HG03135 (cell line): Measurements from ENCODE around the gene MICALL2.
"Not testable (repeated sequence)": the region's sequence is repeated elsewhere in the genome, so short reads cannot be mapped to it uniquely, and the experiment has no call there.

Experiments
- ATAC-seq: cut with Tn5 transposase; IDR thresholded peaks from one replicate; pipeline ENCODE4 v1.9.1; 2021; ENCODE audit warnings: mild to moderate bottlenecking, moderate library complexity; ENCODE audit not compliant: unreplicated experiment

The MICALL2 gene

GRCh38 chr7:1449501-1449900, 9.8 kb downstream of the MICALL2 start:
- no peak for ATAC-seq

- no peak for ATAC-seq
Observed at GRCh38 chr7:1448958-1449357, 10.3 kb downstream of the MICALL2 start.

DNA sequence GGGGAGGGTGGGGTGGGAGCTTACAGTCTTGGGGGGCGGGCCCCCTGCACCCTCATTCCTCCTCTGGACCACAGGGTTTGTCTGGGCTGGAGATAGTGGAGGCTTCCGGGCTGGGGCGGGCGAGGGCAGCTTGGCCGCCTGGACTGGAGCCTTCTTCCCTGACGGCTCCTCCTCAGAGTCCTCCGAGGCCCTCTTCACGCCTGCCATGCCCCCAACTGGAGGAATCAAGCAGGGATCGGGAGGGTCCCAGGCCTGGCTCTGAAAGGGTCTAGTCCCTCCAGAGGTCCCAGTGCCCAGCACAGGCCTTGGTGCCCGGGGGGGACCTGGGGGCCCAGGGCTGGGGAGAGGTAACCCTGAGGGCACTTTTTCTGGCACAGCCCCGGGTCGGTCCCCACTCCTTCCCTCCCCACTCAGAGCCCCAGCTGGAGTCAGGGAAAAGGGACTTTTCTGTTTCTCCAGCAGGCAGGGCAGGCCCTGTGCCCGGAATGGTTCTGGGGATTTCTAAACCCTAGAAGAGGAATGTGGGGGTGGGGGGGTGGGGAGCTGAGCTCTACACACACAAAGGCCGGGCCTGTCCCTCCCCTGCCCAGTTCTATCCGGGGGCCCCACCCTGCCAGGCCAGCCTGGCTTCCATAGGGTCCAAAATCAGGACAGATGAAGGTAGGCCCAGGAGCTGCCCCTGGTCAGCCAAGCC, 11.6 kb downstream of the MICALL2 start:
- no peak for ATAC-seq

DNA sequence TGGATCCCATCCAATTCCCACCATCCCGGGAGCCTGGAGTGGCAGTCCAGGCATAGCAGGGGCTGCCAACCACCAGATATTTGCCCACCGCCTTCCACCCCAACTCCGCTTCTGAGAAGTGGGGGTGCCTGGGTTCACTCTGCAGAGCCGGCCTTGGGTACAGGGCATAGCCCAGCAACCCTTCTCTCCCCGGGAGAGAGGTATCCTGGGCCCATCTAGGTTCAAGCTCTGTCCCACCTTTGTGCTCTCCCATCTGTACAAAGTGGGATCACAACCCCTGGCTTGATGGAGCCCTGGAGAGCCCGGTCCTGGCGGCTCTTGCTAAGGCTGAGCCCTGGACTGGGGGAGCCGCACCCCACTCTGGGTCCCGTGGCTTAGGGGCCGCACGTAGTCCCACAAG, 12.2 kb downstream of the MICALL2 start:
- ATAC-seq: no peak

DNA sequence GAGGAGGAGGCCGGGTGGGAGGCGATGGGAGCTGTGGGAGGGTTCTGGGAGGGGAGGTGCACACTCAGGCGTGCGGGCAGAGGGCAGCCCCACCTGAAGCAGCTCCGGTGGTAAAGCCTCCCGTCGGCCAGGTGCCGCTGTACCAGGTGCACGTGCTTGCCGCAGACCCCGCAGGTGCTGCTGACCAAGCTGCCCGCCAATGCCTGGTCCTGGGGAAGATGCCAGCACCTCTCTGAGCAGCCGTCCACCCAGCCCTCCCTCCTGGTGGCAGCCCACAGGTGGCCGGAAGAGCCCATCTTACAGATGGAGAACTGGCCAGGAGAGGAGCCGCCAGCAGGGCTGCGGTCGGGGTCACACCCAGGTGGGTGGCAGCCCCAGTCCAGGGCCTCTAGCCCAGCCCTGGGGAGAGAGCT, 12.6 kb downstream of the MICALL2 start:
- ATAC-seq: no peak

- not testable (repeated sequence) for ATAC-seq
Observed at GRCh38 chr7:1446026-1446425, 13.2 kb downstream of the MICALL2 start.

- ATAC-seq: no peak
Observed at GRCh38 chr7:1445341-1445740, 13.9 kb downstream of the MICALL2 start.

DNA sequence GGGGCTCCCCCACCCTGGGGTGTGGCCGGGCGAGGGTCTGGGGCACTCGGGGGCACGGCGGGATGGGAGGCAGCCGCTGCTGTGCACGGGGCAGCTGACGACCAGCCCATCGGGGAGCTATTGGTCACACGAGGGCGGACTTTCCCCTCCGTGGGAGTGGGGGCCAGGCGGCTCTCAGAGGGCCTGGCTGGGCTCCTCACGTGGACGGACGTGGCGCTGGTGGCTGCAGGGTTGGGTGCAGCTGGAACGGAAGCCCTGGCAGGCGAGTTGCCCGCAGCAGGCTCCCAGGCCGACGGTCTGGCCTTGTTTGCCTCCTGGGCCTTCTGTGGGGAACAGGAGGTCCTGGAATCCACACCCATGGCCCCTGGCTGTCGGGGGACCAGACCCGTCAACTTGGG, 14.3 kb downstream of the MICALL2 start:
- no peak for ATAC-seq

- no peak for ATAC-seq
Observed at GRCh38 chr7:1444214-1444924, 14.9 kb downstream of the MICALL2 start.

DNA sequence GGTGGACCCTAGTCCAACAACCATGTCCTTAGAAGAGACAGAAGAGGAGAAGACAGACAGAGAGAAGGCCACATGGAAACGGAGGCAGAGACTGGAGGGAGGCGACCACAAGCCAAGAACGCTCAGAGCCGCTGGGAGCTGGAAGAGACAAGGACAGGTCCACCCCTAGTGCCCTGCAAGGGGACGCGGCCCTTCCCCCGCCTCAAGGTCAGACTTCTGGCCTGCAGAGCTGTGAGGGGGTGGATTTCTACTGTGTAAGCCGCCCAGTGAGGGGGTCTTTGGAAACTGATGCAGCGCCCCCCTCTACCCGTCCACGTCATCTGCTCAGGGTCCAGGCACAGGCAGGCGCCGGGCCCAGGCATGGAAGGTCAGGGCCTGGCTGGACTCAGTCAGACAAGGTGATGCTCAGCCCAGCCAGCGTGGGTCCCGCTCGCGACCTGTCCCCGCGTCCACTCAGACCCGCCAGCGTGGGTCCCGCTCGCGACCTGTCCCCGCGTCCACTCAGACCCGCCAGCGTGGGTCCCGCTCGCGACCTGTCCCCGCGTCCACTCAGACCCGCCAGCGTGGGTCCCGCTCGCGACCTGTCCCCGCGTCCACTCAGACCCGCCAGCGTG, 15.6 kb downstream of the MICALL2 start:
- ATAC-seq: not testable (repeated sequence)

DNA sequence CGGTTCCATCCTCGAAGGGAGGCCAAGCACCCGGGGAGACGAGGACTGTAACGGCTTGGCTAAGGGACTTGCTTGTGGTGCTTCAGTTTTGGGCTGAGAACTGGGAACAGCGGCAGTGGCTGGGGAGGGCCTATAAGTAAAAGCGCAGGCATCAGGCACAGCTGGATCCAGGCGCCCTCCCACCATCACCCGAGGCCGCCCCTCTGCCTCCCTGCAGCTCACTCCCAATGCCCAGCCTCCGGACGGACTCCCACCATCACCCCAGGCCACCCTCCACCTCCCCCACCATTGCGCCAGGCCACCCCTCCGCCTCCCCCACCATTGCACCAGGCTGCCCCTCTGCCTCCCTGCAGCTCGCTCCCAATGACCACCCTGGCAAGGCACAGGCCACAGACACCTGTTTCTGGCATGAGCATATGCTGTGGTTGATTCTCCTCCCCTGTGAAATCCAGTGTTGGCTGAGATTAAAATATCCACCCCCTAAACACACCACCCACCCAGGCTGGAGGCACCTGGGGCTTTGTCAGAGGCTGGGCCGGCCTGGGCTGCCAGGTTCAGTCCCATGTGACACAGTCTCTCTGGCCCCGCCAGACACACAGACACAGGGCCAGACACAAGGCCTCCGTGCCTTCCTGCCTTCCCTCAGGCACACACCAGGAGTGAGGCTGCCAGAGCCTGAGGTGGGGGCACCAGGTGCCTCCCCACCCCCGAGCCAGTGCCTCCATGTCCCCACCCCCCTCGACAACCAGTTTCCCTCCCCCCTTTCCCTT, 16.7 kb downstream of the MICALL2 start:
- no peak for ATAC-seq

GRCh38 chr7:1441615-1442354, 17.5 kb downstream of the MICALL2 start:
- no peak for ATAC-seq

GRCh38 chr7:1440620-1441019, 18.6 kb downstream of the MICALL2 start:
- ATAC-seq: no peak

DNA sequence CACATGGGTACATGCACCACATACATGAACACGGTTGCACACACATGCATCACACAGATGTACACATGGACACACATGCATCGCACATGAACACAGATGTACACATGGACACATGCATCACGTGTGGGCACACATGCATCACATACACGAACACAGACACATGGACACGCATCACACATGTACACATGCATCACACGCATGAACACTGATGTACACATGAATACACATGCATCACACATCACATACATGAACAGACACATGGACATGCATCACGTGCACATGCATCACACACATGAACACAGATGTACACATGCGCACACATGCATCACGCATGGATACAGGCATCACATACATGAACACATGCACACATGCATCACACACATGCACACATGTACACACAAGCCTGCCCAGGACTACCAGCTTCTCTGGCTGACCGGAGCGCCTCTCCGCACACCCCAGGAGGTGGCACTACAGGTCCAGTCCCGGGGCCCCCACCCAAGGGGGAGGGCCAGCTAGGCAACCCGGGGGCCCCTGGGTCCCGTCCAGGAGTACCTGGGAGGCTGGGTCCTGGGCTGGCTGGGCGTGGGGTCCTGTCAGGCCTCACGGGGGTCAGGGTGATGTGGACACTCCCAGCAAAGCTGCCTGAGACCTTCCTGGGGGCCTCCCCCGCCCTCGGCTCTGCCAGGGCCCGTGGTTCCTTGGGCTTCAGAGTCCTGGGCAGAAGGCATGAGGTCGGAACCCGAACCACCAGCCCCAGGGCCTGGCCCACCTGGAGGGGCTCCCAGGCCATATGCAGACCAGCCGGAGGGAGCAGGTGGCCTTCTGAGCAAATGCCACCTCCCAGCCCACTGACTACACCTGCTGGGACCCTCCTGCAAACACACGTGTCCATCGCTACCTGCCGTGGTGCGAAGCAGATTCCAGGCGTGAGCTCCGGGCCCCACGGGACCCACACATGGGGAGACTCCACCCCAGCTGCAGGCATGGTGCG, 19.6 kb downstream of the MICALL2 start:
- no peak for ATAC-seq

DNA sequence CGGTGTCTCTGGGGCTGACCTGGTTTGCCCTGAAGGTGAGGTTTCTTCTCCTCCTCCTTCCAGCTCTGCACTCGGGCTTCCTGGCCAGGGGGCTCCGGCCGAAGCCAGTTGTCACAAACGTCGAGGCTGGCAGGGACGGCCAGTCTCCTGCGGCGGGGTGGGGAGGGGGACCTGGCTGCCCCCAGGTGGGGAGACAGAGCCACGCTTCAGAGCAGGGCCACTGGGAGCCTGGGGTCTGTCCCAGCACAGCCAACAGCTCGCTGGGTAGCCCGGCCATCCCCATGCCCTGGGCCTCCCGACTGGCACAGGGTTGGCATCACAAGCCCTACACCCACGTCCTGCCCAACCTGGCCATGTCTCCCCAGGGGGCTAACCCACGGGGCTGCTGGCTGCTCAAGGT, 20.4 kb downstream of the MICALL2 start:
- no peak for ATAC-seq

GRCh38 chr7:1438208-1438607, 21.1 kb downstream of the MICALL2 start:
- ATAC-seq: no peak

DNA sequence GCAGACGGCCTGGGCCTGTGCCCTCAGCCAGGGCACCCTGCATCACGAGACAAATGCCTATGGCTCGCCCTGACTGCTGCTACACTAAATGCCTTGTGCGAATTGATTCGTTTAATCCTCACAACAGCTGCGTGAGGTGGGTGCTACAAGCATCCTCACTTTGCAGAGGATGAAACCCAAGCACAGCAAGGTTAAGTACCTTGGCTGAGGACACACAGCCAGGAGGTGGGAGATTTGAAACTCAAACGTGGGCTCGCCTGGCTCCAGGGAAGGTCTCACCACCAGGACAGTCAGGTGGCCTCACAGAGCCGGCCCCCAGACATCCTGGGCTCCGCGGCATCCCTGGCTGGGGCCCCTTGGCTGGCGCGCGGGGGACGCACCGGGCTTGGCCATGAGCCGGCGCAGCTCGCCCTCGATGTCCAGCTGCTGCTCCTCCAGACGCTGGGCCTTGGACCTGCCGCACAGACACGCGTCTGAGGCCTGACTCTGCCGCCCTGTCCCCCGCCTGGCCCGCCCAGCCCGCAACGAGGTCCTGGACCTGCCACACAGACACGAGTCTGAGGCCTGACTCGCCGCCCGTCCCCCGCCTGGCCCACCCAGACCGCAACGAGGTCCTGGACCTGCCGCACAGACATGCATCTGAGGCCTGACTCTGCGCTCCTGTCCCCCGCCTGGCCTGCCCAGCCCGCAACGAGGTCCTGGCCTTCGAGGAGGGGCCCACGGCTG, 22.0 kb downstream of the MICALL2 start:
- ATAC-seq: no peak

DNA sequence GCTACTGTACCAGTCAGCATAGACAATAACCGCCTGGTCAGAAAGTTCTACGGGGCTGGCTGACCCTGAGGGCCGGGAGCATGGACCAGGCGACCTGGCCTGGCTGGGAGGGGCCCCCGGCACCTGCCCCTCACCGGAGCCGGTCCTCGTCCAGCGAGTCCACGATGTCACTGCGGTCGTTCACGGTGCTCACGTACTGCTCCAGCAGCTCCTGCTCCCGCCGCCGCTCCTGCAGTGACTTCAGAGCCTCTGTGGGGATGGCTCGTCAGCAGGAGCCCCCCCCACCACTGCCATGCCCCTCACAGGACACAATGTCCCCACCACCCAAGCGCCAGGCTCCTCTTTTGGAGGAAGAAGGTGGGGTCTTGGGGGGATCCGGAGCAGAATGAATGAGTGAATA, 22.7 kb downstream of the MICALL2 start:
- no peak for ATAC-seq
